Measurements from ENCODE around the gene CCDC136.

Gene CCDC136

GRCh38 chr7:128861957-128862570 is 70.3 kb downstream of the CCDC136 start:
- Histone ChIP-seq H3K9ac (ENCODE audit: insufficient read length) (peak overlapping the region; percentile 76), H3K9me3 (ENCODE audit: low read depth, low read length) (no peaks in the 10 kb centered on the region), H3K4me3 (peak overlapping the region; percentile 97), H3K36me3 (ENCODE audit: insufficient read depth, low read length) (no peaks in the 10 kb centered on the region; the same call in 1 of the 2 replicates), H3K27ac (peak overlapping the region; percentile 69; the same call in 1 of the 2 replicates)
- no peak for DNase-seq (ENCODE audit: low read depth, low spot score)
- TF ChIP-seq FOXP2 (optimal IDR thresholded peaks at IDR 0.05; ENCODE audit: control extremely low read depth, extremely low read length, insufficient read depth) (no peak), POLR2AphosphoS5 (IDR thresholded peaks at IDR 0.05; ENCODE audit: borderline replicate concordance, low read depth, low read length) (no peak), EZH2 (IDR thresholded peaks at IDR 0.05) (no peak)

GRCh38 chr7:128862571-128863432 is 71.0 kb downstream of the CCDC136 start, which contains the start of gene ATP6V1F:
Gene ATP6V1F (plus strand): TSS chr7:128862856. CDS start chr7:128862905, 49 bp downstream.
- DNase-seq (ENCODE audit: low read depth, low spot score), result peak; percentile 94
- Histone ChIP-seq H3K9ac (ENCODE audit: insufficient read length) (peak within 1 kb of the TSS; percentile 80), H3K4me3 (peak within 1 kb of the TSS; percentile 97), H3K36me3 (ENCODE audit: insufficient read depth, low read length) (no peaks in the 10 kb centered on the region; the same call in 1 of the 2 replicates), H3K27ac (peak within 1 kb of the TSS; percentile 69; the same call in 1 of the 2 replicates), H3K9me3 (ENCODE audit: low read depth, low read length) (no peaks in the 10 kb centered on the region)
- TF ChIP-seq EZH2 (IDR thresholded peaks at IDR 0.05) (no peak), POLR2AphosphoS5 (IDR thresholded peaks at IDR 0.05; ENCODE audit: borderline replicate concordance, low read depth, low read length) (peak; percentile 96), FOXP2 (optimal IDR thresholded peaks at IDR 0.05; ENCODE audit: control extremely low read depth, extremely low read length, insufficient read depth) (no peak)

GRCh38 chr7:128863433-128863989 is 71.7 kb downstream of the CCDC136 start:
- DNase-seq (ENCODE audit: low read depth, low spot score), result no peak
- H3K4me3 ChIP-seq, result peak overlapping the region; percentile 97
- H3K9me3 ChIP-seq (ENCODE audit: low read depth, low read length), result no peaks in the 10 kb centered on the region
- no peaks in the 10 kb centered on the region; the same call in 1 of the 2 replicates for H3K36me3 ChIP-seq (ENCODE audit: insufficient read depth, low read length)
- H3K27ac ChIP-seq, result no peak overlapping the region
- H3K9ac ChIP-seq (ENCODE audit: insufficient read length), result peak overlapping the region; percentile 80
- TF ChIP-seq EZH2 (IDR thresholded peaks at IDR 0.05) (no peak), POLR2AphosphoS5 (IDR thresholded peaks at IDR 0.05; ENCODE audit: borderline replicate concordance, low read depth, low read length) (no peak), FOXP2 (optimal IDR thresholded peaks at IDR 0.05; ENCODE audit: control extremely low read depth, extremely low read length, insufficient read depth) (no peak)

GRCh38 chr7:128865303-128865702 is 73.5 kb downstream of the CCDC136 start:
- no peak overlapping the region for H3K9ac ChIP-seq (ENCODE audit: insufficient read length)
- no peaks in the 10 kb centered on the region for H3K9me3 ChIP-seq (ENCODE audit: low read depth, low read length)
- no peak for DNase-seq (ENCODE audit: low read depth, low spot score)
- H3K36me3 ChIP-seq (ENCODE audit: insufficient read depth, low read length), result no peaks in the 10 kb centered on the region; the same call in 1 of the 2 replicates
- TF ChIP-seq FOXP2 (optimal IDR thresholded peaks at IDR 0.05; ENCODE audit: control extremely low read depth, extremely low read length, insufficient read depth) (no peak), POLR2AphosphoS5 (IDR thresholded peaks at IDR 0.05; ENCODE audit: borderline replicate concordance, low read depth, low read length) (no peak), EZH2 (IDR thresholded peaks at IDR 0.05) (no peak)
- H3K4me3 ChIP-seq, result no peak overlapping the region
- no peak overlapping the region for H3K27ac ChIP-seq

- no peak for TF ChIP-seq EZH2 (IDR thresholded peaks at IDR 0.05)
- TF ChIP-seq POLR2AphosphoS5 (IDR thresholded peaks at IDR 0.05; ENCODE audit: borderline replicate concordance, low read depth, low read length), result no peak
- TF ChIP-seq FOXP2 (optimal IDR thresholded peaks at IDR 0.05; ENCODE audit: control extremely low read depth, extremely low read length, insufficient read depth), result no peak
- no peak overlapping the region for H3K27ac ChIP-seq
- H3K9me3 ChIP-seq (ENCODE audit: low read depth, low read length), result no peaks in the 10 kb centered on the region
- no peaks in the 10 kb centered on the region; the same call in 1 of the 2 replicates for H3K36me3 ChIP-seq (ENCODE audit: insufficient read depth, low read length)
- no peak overlapping the region for H3K4me3 ChIP-seq
- H3K9ac ChIP-seq (ENCODE audit: insufficient read length), result no peak overlapping the region
- no peak for DNase-seq (ENCODE audit: low read depth, low spot score)
These were observed 74.5 kb downstream of the CCDC136 start for GRCh38 chr7:128865996-128866877.

GRCh38 chr7:128867241-128867640 is 75.5 kb downstream of the CCDC136 start:
- no peak for TF ChIP-seq POLR2AphosphoS5 (IDR thresholded peaks at IDR 0.05; ENCODE audit: borderline replicate concordance, low read depth, low read length)
- TF ChIP-seq FOXP2 (optimal IDR thresholded peaks at IDR 0.05; ENCODE audit: control extremely low read depth, extremely low read length, insufficient read depth), result no peak
- TF ChIP-seq EZH2 (IDR thresholded peaks at IDR 0.05), result no peak

GRCh38 chr7:128867842-128868623 is 76.3 kb downstream of the CCDC136 start:
- no peak for TF ChIP-seq FOXP2 (optimal IDR thresholded peaks at IDR 0.05; ENCODE audit: control extremely low read depth, extremely low read length, insufficient read depth)
- TF ChIP-seq EZH2 (IDR thresholded peaks at IDR 0.05), result no peak
- no peak for TF ChIP-seq POLR2AphosphoS5 (IDR thresholded peaks at IDR 0.05; ENCODE audit: borderline replicate concordance, low read depth, low read length)
- Histone ChIP-seq H3K9ac (ENCODE audit: insufficient read length) (no peak overlapping the region), H3K9me3 (ENCODE audit: low read depth, low read length) (no peaks in the 10 kb centered on the region), H3K36me3 (ENCODE audit: insufficient read depth, low read length) (no peaks in the 10 kb centered on the region; the same call in 1 of the 2 replicates), H3K27ac (no peak overlapping the region), H3K4me3 (no peak overlapping the region)
- DNase-seq (ENCODE audit: low read depth, low spot score), result no peak

More at GRCh38 chr7:128867241-128867640, 75.5 kb downstream of the CCDC136 start:
- DNase-seq (ENCODE audit: low read depth, low spot score), result no peak
- H3K4me3 ChIP-seq, result no peak overlapping the region
- H3K9me3 ChIP-seq (ENCODE audit: low read depth, low read length), result no peaks in the 10 kb centered on the region
- H3K36me3 ChIP-seq (ENCODE audit: insufficient read depth, low read length), result no peaks in the 10 kb centered on the region; the same call in 1 of the 2 replicates
- H3K9ac ChIP-seq (ENCODE audit: insufficient read length), result no peak overlapping the region
- no peak overlapping the region for H3K27ac ChIP-seq

All from SK-N-MC (cell line).